Mesenteric fat pad (tissue), 1 donor: ENCODE data around the gene POLD3. TPM values are rescaled to one million over a fixed set of nuclear protein-coding genes. Genes with fewer than 3 reads are reported as not detected.

Source experiments
- DNase-seq: peaks from one replicate; pipeline ENCODE4 v3.0.0-alpha.2; 2020; ENCODE audit warnings: low spot score
- total RNA-seq: library from RNA; stranded (reverse); fragmentation: NEBNext Ultra II Directional; extraction: Animal tissue kit (Norgen Biotek cat#: 25700); gene quantifications from one replicate; pipeline ENCODE4 v1.2.1, GENCODE V29; 2021
- donor health status: DM: yes; HTN: yes; CAD: no.

POLD3 gene
- total RNA-seq, 1 donor from 2014 or later, result 12.5 TPM

DNA sequence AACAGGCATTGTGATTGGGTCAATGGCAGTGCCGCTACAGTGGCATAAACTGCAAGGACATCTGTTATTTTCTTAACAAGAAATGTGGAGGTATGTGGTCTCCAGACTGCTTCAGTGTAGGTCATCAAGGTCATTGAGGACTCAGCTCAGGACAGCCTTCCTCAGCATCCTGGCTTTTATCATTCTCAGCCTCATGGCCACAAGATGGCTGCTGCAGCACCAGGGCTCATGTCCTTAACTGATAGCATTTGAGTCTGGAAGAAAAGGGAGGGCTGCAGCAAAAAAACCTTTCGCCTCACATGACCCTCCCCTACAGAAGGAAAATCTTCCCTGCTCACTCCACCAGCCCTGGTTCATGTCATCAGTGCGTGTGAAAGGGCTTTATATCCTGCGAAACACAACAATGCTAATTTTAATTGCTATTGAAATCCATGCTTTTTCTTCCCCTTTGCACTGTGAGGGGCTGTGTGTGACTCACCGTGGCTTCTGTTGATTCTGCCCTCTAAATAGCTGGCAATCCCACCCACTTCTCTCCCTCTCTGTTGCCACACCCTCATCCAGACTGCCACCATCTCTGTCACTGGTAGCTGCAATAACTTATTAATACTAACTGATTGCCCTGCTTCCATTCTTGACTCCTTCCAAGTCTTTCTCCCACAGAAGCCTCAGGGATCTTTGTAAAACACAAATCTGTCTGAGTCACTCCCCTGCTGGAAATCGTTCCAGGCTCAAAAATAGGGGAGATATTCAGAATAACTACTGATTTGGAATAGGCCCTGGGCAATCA lies 95.0 kb downstream of the POLD3 start:
- no peak for DNase-seq

DNA sequence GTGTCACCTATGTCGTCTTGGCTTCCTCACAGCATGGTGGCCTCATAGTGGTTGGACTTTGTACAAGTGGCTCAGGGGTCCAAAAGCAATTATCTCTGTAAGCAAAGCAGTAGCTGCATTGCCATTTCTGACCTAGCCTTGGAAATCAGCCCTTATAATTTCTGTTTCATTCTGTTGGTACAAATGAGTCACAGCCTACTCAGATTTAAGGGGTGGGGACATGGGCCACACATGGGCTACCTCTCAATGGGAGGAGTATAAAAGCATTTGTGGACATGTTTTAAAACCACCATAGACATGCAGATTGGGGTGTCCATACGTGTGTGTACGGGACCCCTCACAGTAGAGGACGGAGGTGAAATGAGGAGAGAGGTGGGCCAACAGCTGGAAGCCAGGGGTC lies 97.3 kb downstream of the POLD3 start:
- DNase-seq, result no peak

DNA sequence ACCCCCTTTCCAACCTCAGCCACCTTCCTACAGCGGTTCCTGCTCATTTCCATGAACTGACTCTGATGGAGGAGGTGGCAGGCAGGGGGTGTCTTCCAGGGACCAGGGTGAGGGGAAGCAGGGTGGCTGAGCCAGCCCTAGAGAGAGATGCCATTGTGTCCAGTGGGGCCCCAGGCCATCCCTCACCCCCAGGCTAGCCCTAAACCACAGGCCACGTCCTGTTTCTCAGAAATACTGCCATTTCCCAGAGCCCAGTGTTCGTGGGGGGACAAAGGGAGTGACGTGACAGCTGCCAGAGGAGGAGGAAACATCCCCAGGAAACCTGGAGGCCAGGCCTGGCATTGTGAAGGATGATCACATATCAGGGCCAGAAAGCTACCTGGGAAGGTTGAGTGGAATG lies 99.4 kb downstream of the POLD3 start:
- no peak for DNase-seq

Other genes starting within 250 kb of the POLD3 start
- 2.8 TPM for gene PGM2L1, start 194.1 kb upstream of the POLD3 start, total RNA-seq
- 13.3 TPM for gene KCNE3, start 125.0 kb upstream of the POLD3 start, total RNA-seq
- 1.3 TPM for gene LIPT2, start 98.9 kb upstream of the POLD3 start, total RNA-seq
- 0.67 TPM for gene CHRDL2, start 138.8 kb downstream of the POLD3 start, total RNA-seq
- gene RNF169, start 156.3 kb downstream of the POLD3 start, total RNA-seq, result 13.6 TPM